ENCODE data around the gene C1QTNF2.

The C1QTNF2 gene, protein sequence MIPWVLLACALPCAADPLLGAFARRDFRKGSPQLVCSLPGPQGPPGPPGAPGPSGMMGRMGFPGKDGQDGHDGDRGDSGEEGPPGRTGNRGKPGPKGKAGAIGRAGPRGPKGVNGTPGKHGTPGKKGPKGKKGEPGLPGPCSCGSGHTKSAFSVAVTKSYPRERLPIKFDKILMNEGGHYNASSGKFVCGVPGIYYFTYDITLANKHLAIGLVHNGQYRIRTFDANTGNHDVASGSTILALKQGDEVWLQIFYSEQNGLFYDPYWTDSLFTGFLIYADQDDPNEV

DNA sequence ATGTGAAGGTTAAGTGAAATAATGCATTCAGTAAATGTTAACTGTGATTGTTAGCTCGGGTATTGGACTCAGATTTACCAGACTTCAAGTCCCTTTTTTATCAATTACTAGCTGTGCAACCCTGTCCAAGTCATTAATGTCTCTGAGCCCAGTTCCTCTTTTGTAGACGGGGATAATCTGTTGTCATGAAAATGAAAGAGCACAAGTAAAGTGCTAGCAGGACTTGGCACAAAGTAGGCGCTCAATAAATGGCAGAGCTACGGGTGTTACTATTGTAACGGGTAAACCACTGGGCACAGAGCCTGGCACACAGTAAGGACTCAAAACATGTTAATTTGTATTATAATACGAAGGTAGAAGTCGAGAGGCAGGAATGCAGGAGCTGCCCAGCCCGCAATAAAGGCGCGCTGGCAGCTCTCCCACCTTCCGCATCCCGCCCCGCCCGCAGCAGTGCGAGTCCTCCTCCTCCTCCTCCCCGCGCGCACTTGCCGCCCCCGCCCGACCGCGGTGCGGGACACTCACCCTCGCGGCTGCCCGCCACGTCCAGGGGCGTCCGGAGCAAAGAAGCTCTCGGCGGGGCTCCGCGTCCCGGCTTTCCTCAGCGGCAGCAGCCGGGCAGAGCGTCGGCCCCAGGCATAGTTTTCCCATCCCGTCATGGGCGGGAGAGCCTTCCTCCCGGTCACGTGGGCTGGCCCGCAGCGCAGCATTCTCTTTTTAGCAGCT lies at the start of gene C1QTNF2:
Gene C1QTNF2 (minus strand): TSS at position 637 of the 723 bp plus-strand sequence. CDS start 15,615 bp downstream, outside the sequence.
- no peak for DNase-seq

DNA sequence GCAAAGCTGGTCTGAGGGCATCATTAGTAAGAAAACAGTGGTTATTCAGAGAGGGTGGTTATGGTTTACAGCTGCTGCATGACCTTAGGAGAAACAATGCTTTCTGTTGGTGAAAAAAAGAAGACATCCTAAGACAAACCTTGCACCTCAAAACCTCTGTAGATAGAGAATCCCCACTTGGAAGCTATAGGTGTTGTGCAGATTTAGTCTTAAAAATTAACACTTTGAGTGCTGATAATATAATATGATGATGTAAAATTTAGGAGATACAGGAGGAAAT lies 49.8 kb upstream of the C1QTNF2 start:
- no peak for DNase-seq

DNA sequence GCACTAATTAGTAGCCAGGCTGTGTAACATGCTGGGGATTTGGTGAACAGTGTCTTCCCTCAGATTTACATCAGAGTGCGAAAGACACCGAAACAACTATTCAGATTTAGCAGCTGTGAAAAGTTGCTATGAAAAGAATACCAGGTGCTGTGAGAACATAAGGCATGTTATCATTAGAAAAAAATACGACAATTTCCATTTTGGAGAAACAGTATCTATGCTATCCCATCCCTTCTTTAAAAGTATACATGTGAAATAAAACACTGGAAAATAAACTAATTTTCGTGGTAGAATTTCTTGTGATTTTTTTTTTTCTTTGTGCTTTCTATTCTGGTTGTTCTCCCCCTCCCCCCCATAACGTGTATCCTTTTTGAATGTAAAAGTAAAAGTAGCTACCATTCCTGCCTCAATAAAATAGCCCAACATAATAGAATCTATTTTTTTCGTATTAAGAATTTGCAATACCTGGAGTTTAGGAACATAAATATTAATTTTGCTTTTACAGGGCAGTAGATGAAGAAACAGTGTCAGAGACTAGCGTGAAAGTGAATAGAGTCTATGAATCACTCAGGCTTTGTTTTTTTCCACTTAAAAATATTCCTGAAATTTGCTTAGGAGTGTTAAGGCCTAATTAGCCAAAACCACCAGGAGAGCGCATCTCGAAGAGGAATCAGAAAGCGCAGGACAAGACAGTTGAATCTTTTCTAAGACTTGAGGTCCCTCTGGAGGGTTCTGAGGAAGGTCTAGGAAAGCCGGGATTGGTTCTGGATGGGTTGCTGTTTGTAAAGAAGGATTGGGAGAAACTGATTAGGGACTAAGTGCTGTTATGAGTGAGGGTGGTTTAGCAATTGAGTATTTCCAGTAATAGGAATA lies 49.3 kb upstream of the C1QTNF2 start:
- no peak for DNase-seq

DNA sequence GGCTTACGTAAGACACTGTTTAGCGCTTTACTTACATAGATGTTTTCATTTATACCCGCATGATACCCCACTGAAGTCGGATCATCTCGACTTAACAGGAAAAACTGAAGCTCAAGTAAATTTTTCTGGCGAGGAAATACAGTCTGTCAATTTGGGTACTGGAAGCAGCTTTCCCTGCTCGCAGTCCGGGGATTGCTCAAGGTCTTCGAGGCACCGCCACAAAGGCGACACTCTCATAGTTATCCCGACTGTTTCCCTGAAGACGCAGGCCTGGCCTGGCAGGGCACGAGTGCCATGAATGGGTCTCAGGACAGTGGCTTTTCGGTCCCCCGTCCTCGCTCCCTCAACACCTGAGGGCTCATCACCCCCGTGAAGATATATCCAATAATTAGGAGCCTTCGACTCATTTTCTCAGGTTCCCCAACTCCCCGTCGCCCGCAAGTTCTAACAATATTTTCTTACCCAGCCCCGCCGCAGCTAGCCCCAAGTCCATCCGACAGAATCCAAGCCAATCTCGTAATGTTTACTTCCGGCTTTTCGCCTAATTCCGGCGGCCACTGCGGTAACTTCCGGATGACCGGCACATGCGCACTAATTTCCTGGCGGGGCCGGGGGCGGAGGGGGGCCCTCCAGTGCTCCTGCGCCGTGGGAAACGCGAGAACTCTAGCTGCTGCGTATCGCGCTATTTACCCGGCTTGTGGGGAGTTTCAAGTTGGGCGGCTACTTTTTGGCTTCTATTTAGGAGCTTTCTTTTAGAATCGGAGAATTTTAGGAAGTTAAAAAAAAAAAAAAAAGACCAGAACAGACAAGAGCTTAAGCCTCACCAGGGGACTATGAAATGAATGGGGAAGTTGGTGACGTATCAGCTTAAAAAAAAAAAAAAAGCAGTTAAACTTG lies 48.4 kb upstream of the C1QTNF2 start, which contains the start of gene SLU7:
Gene SLU7 (minus strand): TSS at position 521 of the 897 bp plus-strand sequence. CDS start 3,787 bp downstream, outside the sequence.
- DNase-seq: peak; percentile 90

DNA sequence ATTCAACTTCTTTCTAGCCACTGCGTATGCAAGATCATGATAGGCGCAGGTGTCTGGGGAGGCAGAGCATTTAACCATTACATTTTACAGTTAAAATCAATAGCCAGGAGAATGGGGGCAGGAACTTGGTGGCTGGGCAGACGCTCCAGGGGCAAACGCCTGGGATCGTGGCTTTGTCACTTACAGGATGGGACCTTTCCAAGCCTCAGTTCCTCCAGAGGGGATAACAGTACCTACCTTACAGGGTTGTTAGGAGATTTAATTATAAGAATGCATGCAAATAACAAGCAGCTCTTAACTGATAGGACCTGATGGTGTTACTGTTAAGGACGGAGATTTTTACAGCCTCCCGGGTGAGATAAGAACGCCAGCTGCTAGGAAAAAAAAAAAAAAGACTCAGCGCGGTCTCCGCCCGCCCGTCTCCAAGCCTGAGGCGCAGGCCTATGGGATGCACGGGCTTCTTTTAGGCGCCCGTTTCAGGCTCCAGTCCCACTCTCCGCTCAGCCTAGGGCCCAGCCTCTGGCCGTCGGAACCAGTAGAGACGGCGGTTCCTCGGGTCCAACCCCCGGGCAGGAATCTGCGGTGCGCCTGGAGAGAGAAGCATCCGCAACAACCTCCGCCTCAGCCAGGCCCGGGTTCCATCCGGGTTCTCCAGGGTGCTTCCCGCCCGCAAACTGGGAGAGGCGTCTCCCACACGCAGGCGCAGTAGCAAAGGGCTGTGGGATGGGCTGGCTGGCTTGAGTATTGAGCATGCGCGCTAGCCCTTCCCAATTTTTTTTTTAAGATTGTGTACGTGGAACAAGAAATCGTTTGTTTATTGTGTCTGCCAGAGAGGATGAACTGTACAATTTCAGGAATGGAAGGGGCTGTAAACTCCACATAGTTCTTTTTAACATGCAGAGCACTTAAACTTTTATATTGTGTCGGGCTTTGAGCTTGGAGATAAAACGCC lies 29.3 kb upstream of the C1QTNF2 start, which contains the start of gene FAM200C:
Gene FAM200C (minus strand): TSS at position 653 of the 952 bp plus-strand sequence. CDS start 4,564 bp downstream, outside the sequence.
- DNase-seq: peak; percentile 51

DNA sequence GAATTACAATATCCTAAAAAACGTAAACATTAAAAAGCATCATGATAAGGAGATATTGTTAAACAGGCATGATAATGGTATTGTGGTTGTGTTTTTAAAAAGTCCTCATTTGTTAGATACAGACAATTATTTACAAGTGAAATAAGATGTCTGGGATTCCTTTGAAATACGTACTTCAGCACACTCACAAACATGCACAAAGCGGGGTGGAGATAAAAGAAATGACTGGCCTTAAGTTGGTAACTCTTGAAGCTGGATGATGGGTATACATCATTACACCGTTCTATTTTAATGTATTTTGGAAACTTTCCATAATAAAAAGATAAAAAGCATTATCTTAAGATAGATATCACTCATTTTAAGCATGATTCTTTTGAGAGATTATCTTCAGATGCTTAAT lies 28.4 kb upstream of the C1QTNF2 start:
- no peak for DNase-seq

DNA sequence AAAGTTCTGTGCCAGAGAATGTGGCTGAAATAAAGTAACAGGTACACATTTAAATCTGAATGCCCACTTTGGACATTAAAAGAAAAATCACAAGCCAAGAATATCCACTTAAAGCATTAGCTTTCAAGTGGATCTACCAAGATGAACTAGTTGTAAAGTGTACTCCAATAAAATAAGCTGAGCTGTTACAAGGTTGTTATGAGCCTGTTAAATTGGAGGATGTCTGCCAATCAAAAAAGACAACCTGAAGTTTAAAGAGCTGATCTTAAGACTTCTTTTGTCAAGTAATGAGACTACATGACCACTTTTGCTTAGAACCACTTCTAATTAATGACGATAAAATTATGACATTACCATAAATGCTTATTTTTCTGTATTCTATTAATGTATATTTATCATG lies 27.1 kb upstream of the C1QTNF2 start:
- DNase-seq: no peak

DNA sequence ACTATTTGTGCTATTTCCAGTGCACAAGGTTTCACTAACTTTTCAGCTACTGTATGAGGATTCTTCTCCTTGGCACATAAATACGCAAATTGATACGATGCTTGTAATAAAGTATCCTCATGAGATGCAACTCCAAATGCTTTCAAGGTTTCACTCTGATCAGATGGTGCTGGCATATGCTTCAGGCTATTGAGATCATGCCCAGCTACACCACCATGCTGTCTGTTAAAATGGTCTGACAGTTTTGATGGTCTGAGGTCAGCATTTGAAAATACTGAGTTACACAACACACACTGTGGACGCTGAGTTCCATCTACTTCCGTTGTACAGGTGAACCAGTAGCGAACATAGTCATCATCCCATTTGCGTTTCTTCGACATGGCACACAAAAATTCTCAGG lies 24.7 kb upstream of the C1QTNF2 start:
- DNase-seq: no peak

DNA sequence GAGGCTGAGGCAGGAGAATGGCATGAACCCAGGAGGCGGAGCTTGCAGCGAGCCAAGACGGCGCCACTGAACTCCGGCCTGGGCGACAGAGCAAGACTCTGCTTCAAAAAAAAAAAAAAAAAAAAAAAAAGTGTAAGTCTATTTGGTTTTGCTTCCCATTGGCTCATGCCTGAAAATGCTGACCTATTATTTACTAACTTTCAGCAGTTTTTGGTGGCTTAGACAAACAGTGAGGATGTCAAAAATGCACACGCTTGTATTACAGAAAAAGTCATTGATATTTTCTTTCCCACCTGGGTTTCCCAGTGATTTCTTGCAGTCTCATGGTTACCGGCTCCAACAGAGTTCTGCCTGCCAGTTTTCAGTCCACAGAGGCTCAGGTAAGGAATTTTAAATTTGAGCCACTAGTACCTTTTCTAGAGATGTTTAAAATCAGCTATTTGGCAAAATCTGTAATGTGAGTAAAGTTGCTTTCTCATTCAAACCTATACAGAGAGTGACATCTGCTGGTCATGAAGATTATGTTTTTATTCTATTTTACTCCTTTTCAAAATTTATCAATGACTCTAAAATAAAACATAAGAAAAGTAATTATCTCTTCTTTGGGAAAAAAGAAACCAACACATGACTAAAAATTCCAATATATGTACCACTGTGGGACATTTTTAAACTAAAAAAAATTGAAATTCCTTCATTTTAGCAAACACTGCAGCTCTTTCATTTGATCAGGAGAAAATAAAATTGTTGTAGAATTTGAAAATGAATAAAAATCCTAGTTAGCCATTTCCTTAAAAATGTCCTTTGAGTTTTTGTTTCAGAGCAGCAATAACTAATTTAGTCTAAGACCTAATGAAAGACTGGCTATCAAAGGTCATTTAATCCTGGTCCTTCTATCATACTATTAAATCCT lies 20.6 kb upstream of the C1QTNF2 start:
- no peak for DNase-seq

DNA sequence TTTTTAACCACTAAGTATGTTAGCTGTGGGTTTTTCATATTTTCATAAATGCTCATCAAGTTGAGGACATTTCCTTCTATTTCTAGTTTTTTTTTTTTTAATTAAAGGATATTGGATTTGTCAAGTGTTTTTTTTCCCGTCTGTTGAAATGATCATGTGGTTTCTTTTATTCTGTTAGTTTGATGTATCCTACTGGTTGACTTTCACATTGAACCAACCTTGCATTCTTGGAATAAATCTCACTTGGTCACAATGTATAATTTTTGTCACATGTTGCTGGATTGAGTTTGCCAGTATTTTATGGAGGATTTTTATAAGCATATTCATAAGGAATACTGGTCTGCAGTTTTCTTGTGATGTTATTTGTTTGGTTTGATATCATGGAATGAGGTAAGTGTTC lies 17.0 kb upstream of the C1QTNF2 start:
- no peak for DNase-seq

DNA sequence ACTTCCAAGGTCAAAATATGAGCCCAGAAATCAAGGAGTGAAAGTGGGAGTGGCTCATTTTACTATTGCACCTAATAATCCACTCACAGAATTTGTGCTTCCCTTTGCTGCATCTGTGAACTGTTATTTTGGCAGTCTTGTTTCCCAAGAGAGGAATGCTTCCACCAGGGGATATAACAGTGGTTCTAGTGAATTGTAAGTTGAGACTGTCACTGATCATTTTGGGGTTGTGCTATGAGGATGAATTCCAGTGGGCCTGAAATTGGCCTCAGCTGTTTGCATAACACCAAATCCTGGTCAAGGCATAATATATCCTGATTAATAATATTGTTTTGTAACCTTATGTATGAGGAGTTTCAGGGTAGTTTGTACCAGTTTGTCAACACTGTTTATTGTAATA lies 15.1 kb upstream of the C1QTNF2 start:
- no peak for DNase-seq

DNA sequence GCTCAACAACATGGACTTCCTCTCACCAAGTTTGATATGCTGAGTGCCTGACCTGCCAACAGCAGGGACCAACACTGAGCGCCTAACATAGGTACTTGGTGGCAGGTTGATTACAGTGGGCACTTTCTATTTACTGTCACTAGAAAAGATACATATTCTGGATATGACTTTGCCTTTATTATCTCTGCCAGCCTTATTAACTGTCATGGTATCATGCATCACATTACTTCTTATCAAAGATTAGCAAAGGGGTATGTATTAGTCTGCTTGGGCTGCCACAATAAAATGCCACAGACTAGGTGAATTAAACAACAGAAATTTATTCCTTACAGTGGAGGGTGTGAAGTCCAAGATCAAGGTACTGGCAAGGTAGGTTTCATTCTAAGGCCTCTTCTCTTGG lies 14.3 kb upstream of the C1QTNF2 start:
- no peak for DNase-seq

DNA sequence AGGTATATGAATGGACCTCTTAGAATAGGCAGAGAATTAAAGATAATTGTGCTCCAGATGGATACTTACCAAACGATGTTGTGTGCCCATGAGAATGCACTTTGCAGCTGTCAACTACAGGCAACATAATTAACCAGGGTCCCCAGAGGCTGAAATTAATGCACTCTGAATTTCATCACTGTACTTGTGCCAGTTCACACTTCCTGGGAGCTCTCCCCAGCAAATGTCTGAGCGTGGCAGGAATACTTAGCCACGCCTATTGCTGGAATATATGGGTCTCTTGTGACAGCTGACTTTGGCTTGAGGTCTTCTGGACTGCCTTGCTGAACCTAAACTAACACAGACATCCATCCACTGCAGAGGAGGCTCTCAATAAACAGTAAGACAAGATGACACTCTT lies 11.9 kb upstream of the C1QTNF2 start:
- DNase-seq: no peak

DNA sequence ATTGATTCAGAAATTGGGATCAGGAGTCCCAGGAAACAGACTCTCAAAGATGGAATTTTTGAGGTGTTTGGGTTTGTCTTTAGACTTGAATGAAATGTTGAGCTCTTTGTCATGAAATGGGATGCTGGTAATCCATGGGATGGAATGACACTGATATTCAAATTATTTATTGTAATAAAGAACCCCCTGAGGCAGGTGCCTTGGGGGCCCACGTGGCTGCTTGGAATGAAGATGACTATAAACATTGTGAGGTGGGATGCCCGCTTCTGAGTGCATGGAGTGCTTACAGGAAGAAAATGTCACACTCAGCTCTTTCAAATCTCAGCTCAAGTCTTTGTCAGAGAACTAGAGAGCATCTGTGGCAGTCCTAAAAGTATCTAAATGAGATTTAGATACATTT lies 9.6 kb upstream of the C1QTNF2 start:
- no peak for DNase-seq

DNA sequence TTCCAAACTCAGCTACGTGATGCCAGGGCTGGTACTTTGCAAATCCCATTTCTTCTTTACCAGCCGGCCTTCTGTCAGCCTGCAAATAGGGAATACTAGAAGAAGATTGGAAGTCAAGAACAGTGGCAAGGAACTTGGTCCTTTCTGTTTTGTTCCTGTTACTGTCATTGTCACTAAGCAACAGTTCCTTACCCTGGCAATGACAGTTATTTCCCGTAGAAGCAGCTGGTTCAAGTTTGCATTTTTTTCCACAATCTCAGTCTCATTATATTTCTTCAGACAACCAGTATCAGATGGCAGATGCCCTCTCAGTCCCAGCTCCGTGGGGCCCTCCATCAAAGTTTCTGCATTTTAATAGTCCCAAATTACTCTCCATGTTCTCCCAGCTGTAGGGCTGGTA lies 9.1 kb upstream of the C1QTNF2 start:
- no peak for DNase-seq

DNA sequence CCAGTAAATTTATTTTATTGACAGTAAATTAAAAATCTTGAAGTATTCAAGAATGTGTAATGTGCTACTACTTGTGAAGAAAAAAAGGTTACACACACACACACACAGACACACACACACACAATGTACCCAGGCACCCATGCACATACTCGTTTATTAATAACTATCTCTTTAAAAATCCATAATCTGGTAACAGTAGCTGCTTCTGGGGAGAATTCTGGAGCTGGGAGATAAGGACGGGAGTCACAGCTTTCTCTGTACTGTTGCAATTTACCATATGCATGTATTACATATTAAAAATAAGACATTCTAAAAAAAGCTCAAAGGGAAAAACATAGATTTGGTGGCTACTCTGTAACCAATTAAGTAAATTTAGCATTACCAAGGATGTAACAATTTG lies 7.9 kb upstream of the C1QTNF2 start:
- DNase-seq: no peak

DNA sequence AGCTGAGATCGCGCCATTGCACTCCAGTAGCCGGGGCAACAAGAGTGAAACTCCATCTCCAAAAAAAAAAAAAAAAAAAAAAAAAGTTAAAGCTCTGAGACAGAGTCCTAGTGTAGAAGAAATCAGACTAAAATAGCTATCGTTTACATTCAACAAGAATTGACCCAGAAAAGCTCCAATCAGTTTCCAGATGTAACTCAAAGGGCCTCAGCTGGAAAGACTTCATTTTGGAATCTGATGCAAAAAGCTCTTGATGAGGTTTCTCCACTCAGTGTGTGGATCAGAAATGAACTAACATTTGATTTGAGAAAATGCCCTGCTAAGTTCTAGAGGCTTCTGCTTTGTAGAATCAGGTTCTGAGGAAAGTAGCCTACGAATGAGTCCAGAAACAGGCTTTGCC lies 7.2 kb upstream of the C1QTNF2 start:
- DNase-seq: no peak

DNA sequence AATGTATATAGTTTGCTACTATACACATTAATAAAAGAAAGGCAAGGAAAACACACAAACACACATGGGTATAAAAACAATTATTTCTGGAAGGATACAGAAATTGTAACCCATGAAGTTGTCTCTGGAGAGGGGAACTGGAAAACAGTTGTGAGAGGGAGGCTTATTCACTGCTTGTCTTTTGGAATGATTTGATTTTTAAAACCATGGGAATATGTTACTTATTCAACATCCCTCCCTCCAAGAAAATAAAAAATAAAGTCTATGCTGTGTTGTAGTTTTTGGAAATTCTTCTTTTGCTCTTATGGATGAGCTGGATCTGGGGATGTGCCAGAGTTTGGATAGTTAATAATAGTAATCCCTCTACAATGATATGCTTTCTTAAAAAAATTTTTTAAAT lies 6.0 kb upstream of the C1QTNF2 start:
- DNase-seq: no peak

DNA sequence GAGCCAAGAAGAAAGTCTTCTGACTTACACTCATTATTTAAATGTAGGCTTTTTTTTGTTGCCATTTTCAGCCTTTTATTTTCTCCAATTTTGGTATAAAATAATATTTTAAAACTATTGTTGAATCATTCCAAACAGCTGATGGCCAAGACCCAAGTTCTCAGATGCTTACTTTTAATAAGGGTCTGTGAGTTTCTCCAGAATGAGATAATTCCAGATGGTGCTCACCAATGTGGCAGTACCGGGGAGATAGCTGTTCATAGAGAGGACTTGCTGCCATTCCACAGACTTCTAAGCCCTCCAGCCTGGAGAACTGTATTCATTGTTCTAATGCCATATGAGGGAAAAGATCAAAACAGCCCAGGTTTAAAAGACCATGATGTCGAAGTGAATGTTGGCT lies 5.3 kb upstream of the C1QTNF2 start:
- DNase-seq: no peak

DNA sequence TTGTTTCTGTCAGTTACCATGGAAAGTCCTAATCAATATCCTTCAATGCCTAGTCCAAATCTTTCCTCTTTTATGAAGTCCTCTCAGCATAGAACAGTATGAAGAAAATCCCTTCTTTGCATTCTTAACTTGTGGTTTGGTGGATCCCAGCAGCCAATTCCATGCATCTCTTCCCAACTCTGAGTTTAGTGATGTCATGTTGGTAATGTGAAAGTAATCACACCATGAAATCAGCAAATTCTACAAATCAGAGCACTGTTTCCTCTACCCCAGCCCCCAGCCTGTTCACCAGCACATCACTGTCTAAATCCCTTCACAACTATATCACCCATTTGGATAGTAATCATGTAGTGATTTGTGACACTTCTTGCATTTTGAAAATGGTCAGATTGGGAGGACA lies 4.7 kb upstream of the C1QTNF2 start:
- DNase-seq: no peak
